ENCODE data around the gene STK16. TPM values are rescaled to one million over a fixed set of nuclear protein-coding genes. Genes with fewer than 3 reads are reported as not detected.

STK16 gene
- total and polyA plus RNA-seq, 2 of the 4 experiments (the other 2 are of a cell fraction), result 44.4 to 50.1 TPM

GRCh38 chr2:219278655-219279150 lies 33.4 kb downstream of the STK16 start:
- Histone ChIP-seq H3K23ac (ENCODE audit: low read depth, low read length) (peak overlapping the region; percentile 83; the same call in 1 of the 2 replicates), H2BK15ac (ENCODE audit: low read depth, low read length) (peak overlapping the region; percentile 72; the same call in 2 of the 3 replicates), H3K9me1 (ENCODE audit: insufficient read depth, low read length) (peaks cover 14% of the 10 kb centered on the region), H3K27ac (ENCODE audit: insufficient read depth, low read length) (peak overlapping the region; percentile 73), H3K56ac (ENCODE audit: extremely low read depth, insufficient read depth, low read length) (peak overlapping the region; percentile 64), H3K9me3 (ENCODE audit: control insufficient read depth, insufficient read depth, low read length) (no peaks in the 10 kb centered on the region), H3K4me3 (ENCODE audit: insufficient read depth, low read depth, low read length) (no peak overlapping the region; the same call in 1 of the 2 replicates), H4K8ac (ENCODE audit: low read depth in 2 of 2, low read length in 2 of 2) (peak overlapping the region; percentile 87; a peak in 3 of 4 replicates), H2AFZ (replicated peaks; ENCODE audit: low read length, poor library complexity) (peak overlapping the region; percentile 37), H4K5ac (ENCODE audit: low read depth, low read length) (peak overlapping the region; percentile 90), H4K20me1 (ENCODE audit: insufficient read depth, low read length) (no peaks in the 10 kb centered on the region), H3K18ac (ENCODE audit: low read depth, low read length) (peak overlapping the region; percentile 68), H2BK5ac (ENCODE audit: low read depth, low read length, poor library complexity, severe bottlenecking) (peak overlapping the region; percentile 77), H3K79me1 (ENCODE audit: low read depth in 1 of 2, low read length in 2 of 2) (peaks cover 16 to 30% of the 10 kb centered on the region in 2 experiments), H3K4me1 (ENCODE audit: control insufficient read depth, insufficient read depth, low read length) (peaks cover 20% of the 10 kb centered on the region), H2BK20ac (ENCODE audit: low read depth, low read length) (peak overlapping the region; percentile 91), H3K36me3 (ENCODE audit: control insufficient read depth, insufficient read depth, low read length) (peaks cover 30% of the 10 kb centered on the region), H4K91ac (ENCODE audit: insufficient read depth, low read depth, low read length) (peak overlapping the region; percentile 67), H2BK120ac (ENCODE audit: low read depth, low read length) (peak overlapping the region; percentile 96), H3K27me3 (ENCODE audit: control insufficient read depth, insufficient read depth, low read length) (no peaks in the 10 kb centered on the region), H2AK9ac (replicated peaks; ENCODE audit: low read depth, low read length, poor library complexity) (peak overlapping the region; percentile 48), H3K9ac (ENCODE audit: low read depth, low read length) (peak overlapping the region; percentile 41), H3K14ac (replicated peaks; ENCODE audit: low read depth, low read length) (peak overlapping the region; percentile 88), H3K4ac (ENCODE audit: low read depth, low read length) (peak overlapping the region; percentile 85), H2AK5ac (ENCODE audit: low read depth, low read length) (peak overlapping the region; percentile 96; the same call in 1 of the 2 replicates), H3K4me2 (ENCODE audit: low read depth, low read length) (peak overlapping the region; percentile 53)
- in situ Hi-C loops (cut with MboI; ENCODE audit: low sequenced_read_pairs), result no loop called here
- no TSS peak for BruUV-seq (replicated peaks)
- ChIA-PET POLR2A (ENCODE audit: unreplicated experiment) (interaction anchor here (0.6 kb wide), 1 partner anchor 43 kb away, joined by 8 read pairs; no protein-coding TSS in a partner anchor), CTCF (interaction anchor here (0.6 to 3.2 kb wide), 9 partner anchors 9 to 107 kb away, joined by 3 to 29 read pairs (median 3); partner anchors contain the start of gene CNPPD1)
- WGBS, 2 experiments (ENCODE audit: extremely low coverage in 2 of 2, insufficient read length in 1 of 2), result 0% methylated on average over 1 of the region's 9 CpGs; no CpG with 5 or more reads in 1 of the 2 experiments
- ATAC-seq (ENCODE audit: low read depth), result no peak
- DNase-seq, result no peak
- intact Hi-C loops (cut with micrococcal nuclease), result loop anchor here (1.0 to 5.0 kb wide), 3 partner anchors 11 to 101 kb away; partner anchors contain the start of genes ABCB6, CNPPD1 and RETREG2
- dilution Hi-C loops (cut with HindIII; ENCODE audit: low sequenced_read_pairs, unreplicated experiment), result no loop called here
- TF ChIP-seq SMC3 (IDR thresholded peaks at IDR 0.05; ENCODE audit: low read depth, low read length) (peak; percentile 11; the same call in 1 of the 2 replicates), MXI1 (IDR thresholded peaks at IDR 0.05; ENCODE audit: borderline replicate concordance, low read depth, low read length) (no peak), RAD21 (IDR thresholded peaks at IDR 0.05; ENCODE audit: low read length) (peak; percentile 32; the same call in 1 of the 2 replicates), FOS (IDR thresholded peaks at IDR 0.05; ENCODE audit: low read depth, low read length) (peak; percentile 97)

Data from IMR-90 (cell line).